ENCODE data around the gene PPIF. TPM values are rescaled to one million over a fixed set of nuclear protein-coding genes. Genes with fewer than 3 reads are reported as not detected.
A peak's percentile ranks its signal among the peaks of the same experiment; 100 is the strongest.

Gene PPIF
- total and polyA plus RNA-seq, 2 of the 13 experiments (the other 11 are each of a cell fraction or from before 2014, with no cell fraction given) = 147 to 157 TPM

GRCh38 chr10:79312601-79313187, 34.6 kb upstream of the PPIF start:
- no peak for ATAC-seq
- POLR2A ChIA-PET = no interaction called here
- no peak overlapping the region for H3K27ac ChIP-seq (ENCODE audit: extremely low read length, insufficient read depth, low read length)

GRCh38 chr10:79313320-79313719, 33.9 kb upstream of the PPIF start:
- CTCF ChIA-PET (ENCODE audit: low intra/inter-chr PET ratio, low total read pairs) = no interaction called here
- H3K27me3 ChIP-seq (ENCODE audit: control insufficient read depth in 1 of 2, insufficient read depth in 2 of 2, low read length in 2 of 2) = no peaks in the 10 kb centered on the region; a peak in 1 of 5 replicates
- no peak for DNase-seq (ENCODE audit: low spot score)
- WGBS (ENCODE audit: low lambda C conversion rate) = 98% methylated on average over 8 of the region's 8 CpGs
- ATAC-seq = no peak
- intact Hi-C loops (cut with micrococcal nuclease; ENCODE audit: unreplicated experiment) (no loop called here), in situ Hi-C loops (cut with HindIII; ENCODE audit: extremely low pct_ligation_motif_present, low pct_unique_long_range_greater_than_20kb) (no loop called here)
- H3K4me2 ChIP-seq (ENCODE audit: low read depth, low read length) = no peak overlapping the region
- no peak overlapping the region for H3K4me3 ChIP-seq (replicated peaks in 1 of 3; ENCODE audit: insufficient read depth in 1 of 3, low read depth in 2 of 3, low read length in 3 of 3)
- H4K20me1 ChIP-seq (ENCODE audit: insufficient read depth, low read length) = no peaks in the 10 kb centered on the region; the same call in 1 of the 2 replicates
- no peaks in the 10 kb centered on the region for H3K9me3 ChIP-seq (ENCODE audit: low read length)
- no peak overlapping the region for H3K27ac ChIP-seq (ENCODE audit: extremely low read length, insufficient read depth, low read length)
- peaks cover 20% of the 10 kb centered on the region for H3K4me1 ChIP-seq (ENCODE audit: insufficient read depth, low read length)
- no peak for FAIRE-seq
- no peaks in the 10 kb centered on the region for H3K79me2 ChIP-seq (ENCODE audit: insufficient read depth, low read length)
- no TSS peak for BruUV-seq (replicated peaks)
- TF ChIP-seq HNRNPL (IDR thresholded peaks at IDR 0.05; ENCODE audit: low read depth, low read length) (no peak), JUND (CRISPR knock-in tag; IDR thresholded peaks at IDR 0.05) (no peak), ZNF101 (CRISPR knock-in tag; IDR thresholded peaks at IDR 0.05; ENCODE audit: borderline replicate concordance, low read depth) (no peak), ZNF383 (CRISPR knock-in tag; IDR thresholded peaks at IDR 0.05; ENCODE audit: borderline replicate concordance) (no peak), POLR2G (IDR thresholded peaks at IDR 0.05; ENCODE audit: low read depth, low read length) (peak; percentile 14; the same call in 1 of the 2 replicates), KDM6A (CRISPR knock-in tag; IDR thresholded peaks at IDR 0.05; ENCODE audit: low read depth) (no peak)
- no peak overlapping the region for H2AFZ ChIP-seq (ENCODE audit: low read length)
- H3K36me3 ChIP-seq (replicated peaks in 1 of 2; ENCODE audit: control insufficient read depth in 1 of 2, insufficient read depth in 2 of 2, low read length in 2 of 2) = peaks cover 14 to 26% of the 10 kb centered on the region in 2 experiments
- POLR2A ChIA-PET = no interaction called here
- no peak overlapping the region for H3K9ac ChIP-seq (ENCODE audit: insufficient read depth, low read depth, low read length)

More at GRCh38 chr10:79312601-79313187, 34.6 kb upstream of the PPIF start:
- no peak overlapping the region for H3K4me2 ChIP-seq (ENCODE audit: low read depth, low read length)
- no peaks in the 10 kb centered on the region for H3K9me3 ChIP-seq (ENCODE audit: low read length)
- H2AFZ ChIP-seq (ENCODE audit: low read length) = no peak overlapping the region
- FAIRE-seq = no peak
- no peaks in the 10 kb centered on the region for H3K79me2 ChIP-seq (ENCODE audit: insufficient read depth, low read length)
- DNase-seq (ENCODE audit: low spot score) = no peak
- peaks cover 14% of the 10 kb centered on the region for H3K4me1 ChIP-seq (ENCODE audit: insufficient read depth, low read length)
- H4K20me1 ChIP-seq (ENCODE audit: insufficient read depth, low read length) = no peaks in the 10 kb centered on the region; the same call in 1 of the 2 replicates
- in situ Hi-C loops (cut with HindIII; ENCODE audit: extremely low pct_ligation_motif_present, low pct_unique_long_range_greater_than_20kb) = no loop called here
- peaks cover 19 to 32% of the 10 kb centered on the region in 2 experiments for H3K36me3 ChIP-seq (replicated peaks in 1 of 2; ENCODE audit: control insufficient read depth in 1 of 2, insufficient read depth in 2 of 2, low read length in 2 of 2)
- intact Hi-C loops (cut with micrococcal nuclease; ENCODE audit: unreplicated experiment) = no loop called here
- H3K4me3 ChIP-seq (replicated peaks in 1 of 3; ENCODE audit: insufficient read depth in 1 of 3, low read depth in 2 of 3, low read length in 3 of 3) = no peak overlapping the region
- CTCF ChIA-PET (ENCODE audit: low intra/inter-chr PET ratio, low total read pairs) = no interaction called here
- TF ChIP-seq AGO2 (optimal IDR thresholded peaks at IDR 0.05; ENCODE audit: low read depth, low read length) = peak; percentile 22
- no peak for TF ChIP-seq SRF (IDR thresholded peaks at IDR 0.05; ENCODE audit: low read depth, low read length)
- H3K27me3 ChIP-seq (ENCODE audit: control insufficient read depth in 1 of 2, insufficient read depth in 2 of 2, low read length in 2 of 2) = no peaks in the 10 kb centered on the region; a peak in 1 of 5 replicates
- BruUV-seq (replicated peaks) = no TSS peak
- no peak overlapping the region for H3K9ac ChIP-seq (ENCODE audit: insufficient read depth, low read depth, low read length)
- 93% methylated on average over 9 of the region's 22 CpGs for WGBS (ENCODE audit: low lambda C conversion rate)

All from HepG2 (cell line).